GM12878 (cell line): Measurements from ENCODE around the gene CLIP1. TPM values are rescaled to one million over a fixed set of nuclear protein-coding genes. Genes with fewer than 3 reads are reported as not detected.

ENCODE experiments used
- ATAC-seq: fragments of 200-7000 bp; cut with Tn5 transposase; 3 replicates; pipeline ENCODE4 v1.9.1; 2020; ENCODE audit warnings: mild to moderate bottlenecking, moderate library complexity
- BruUV-seq: library from RNA; stranded (reverse); fragments of 400-500 nt; replicated peaks from 2 replicates; lab custom pipeline; 2021; lab: Mats Ljungman, UMichigan
- CTCF ChIA-PET: fragments of 300-600 bp; sonication (Branson Sonifier 250); formaldehyde crosslinking; extraction: SDS; loops from one replicate; lab custom pipeline; 2021; ENCODE audit warnings: inconsistent platforms; lab: Yijun Ruan, JAX
- POLR2A ChIA-PET: fragments of 350-600 bp; formaldehyde crosslinking; extraction: SDS; loops from one replicate; lab custom pipeline; 2021; ENCODE audit warnings: inconsistent platforms; lab: Charles Lee
- RAD21 ChIA-PET: fragments of 300-600 bp; sonication (Branson Sonifier 250); formaldehyde crosslinking; loops from one replicate; lab custom pipeline; 2023; ENCODE audit warnings: antibody characterized with exemption; ENCODE audit not compliant: unreplicated experiment; lab: Charles Lee
- SMC1A ChIA-PET: fragments of 300-600 bp; sonication (Branson Sonifier 250); formaldehyde crosslinking; loops from one replicate; lab custom pipeline; 2023; ENCODE audit not compliant: unreplicated experiment, uncharacterized antibody; lab: Charles Lee
- DNase-seq: peaks from one replicate; pipeline ENCODE4 v3.0.0-alpha.2; 2011; ENCODE audit warnings: low read depth, low spot score
- FAIRE-seq: peaks from 3 replicates; lab custom pipeline; 2011; peaks lifted over from hg19 to GRCh38; lab: Jason Lieb, UNC
- H2AFZ ChIP-seq: 2 replicates; pipeline ENCODE4 v1.6.0; 2011; ENCODE audit warnings: low read depth, low read length, control low read depth; ENCODE audit not compliant: control insufficient read depth
- H3K27ac ChIP-seq: 2 replicates; pipeline ENCODE4 v1.5.1; 2011; ENCODE audit warnings: control low read depth; ENCODE audit not compliant: control insufficient read depth, insufficient read depth
- H3K27me3 ChIP-seq, 2 experiments: replicated peaks in 1 of 2; 2 replicates each; pipeline versions ENCODE4 v1.6.0 to v1.6.1; 2011; ENCODE audit warnings: low read length in 1 of 2; ENCODE audit not compliant: control insufficient read depth in 2 of 2, insufficient read depth in 2 of 2
- H3K36me3 ChIP-seq, 2 experiments: 2 replicates each; pipeline ENCODE4 v1.5.1; 2011; ENCODE audit warnings: low read length in 1 of 2; ENCODE audit not compliant: control insufficient read depth in 2 of 2, insufficient read depth in 2 of 2
- H3K4me1 ChIP-seq: 2 replicates; pipeline ENCODE4 v1.6.1; 2011; ENCODE audit warnings: mild to moderate bottlenecking, low read length, moderate library complexity, mixed read lengths; ENCODE audit not compliant: control insufficient read depth, insufficient read depth
- H3K4me2 ChIP-seq: 2 replicates; pipeline ENCODE4 v1.6.0; 2011; ENCODE audit warnings: control low read depth; ENCODE audit not compliant: control insufficient read depth, insufficient read depth
- H3K4me3 ChIP-seq: fragments of 200-600 bp; sonication (generic); 2 replicates; pipeline ENCODE4 v1.5.1; 2016
- H3K79me2 ChIP-seq: 2 replicates; pipeline ENCODE4 v1.6.0; 2011; ENCODE audit warnings: low read length; ENCODE audit not compliant: control insufficient read depth, insufficient read depth
- H3K9ac ChIP-seq: 2 replicates; pipeline ENCODE4 v1.8.0; 2011; ENCODE audit warnings: low read length, control low read depth, mixed read lengths; ENCODE audit not compliant: control insufficient read depth, insufficient read depth
- H3K9me3 ChIP-seq: replicated peaks from 3 replicates; pipeline ENCODE4 v1.5.1; 2011; ENCODE audit warnings: mild to moderate bottlenecking, low read length; ENCODE audit not compliant: control insufficient read depth, insufficient read depth
- H4K20me1 ChIP-seq: 2 replicates; pipeline ENCODE4 v1.6.0; 2011; ENCODE audit not compliant: control insufficient read depth, insufficient read depth
- ATF2 ChIP-seq: IDR thresholded peaks from 2 replicates; pipeline ENCODE4 v1.6.1; 2012; ENCODE audit warnings: low read length, inconsistent platforms
- DPF2 ChIP-seq: fragments of 450-650 bp; IDR thresholded peaks from 2 replicates; pipeline ENCODE4 v1.6.1; 2017; ENCODE audit warnings: mild to moderate bottlenecking
- MLLT1 ChIP-seq: fragments of 450-650 bp; IDR thresholded peaks from 2 replicates; pipeline ENCODE4 v1.6.1; 2016; ENCODE audit warnings: mild to moderate bottlenecking
- PKNOX1 ChIP-seq: fragments of 450-650 bp; IDR thresholded peaks from 2 replicates; pipeline ENCODE4 v1.6.1; 2016; ENCODE audit warnings: mild to moderate bottlenecking
- RUNX3 ChIP-seq: IDR thresholded peaks from 2 replicates; pipeline ENCODE4 v1.6.1; 2012; ENCODE audit warnings: low read length, inconsistent platforms
- TCF3 ChIP-seq: IDR thresholded peaks from 2 replicates; pipeline ENCODE4 v1.6.1; 2012; ENCODE audit warnings: low read depth, mild to moderate bottlenecking, low read length, borderline replicate concordance; ENCODE audit not compliant: insufficient read depth
- USF2 ChIP-seq: IDR thresholded peaks from 2 replicates; pipeline ENCODE4 v1.6.1; 2011; ENCODE audit warnings: low read depth, low read length, improper control_type of control experiment, borderline replicate concordance
- WGBS: methylation state at CpG from one replicate; pipeline ENCODE4 v1.1.6; 2016; ENCODE audit warnings: low lambda C conversion rate; ENCODE audit not compliant: insufficient replicate concordance, insufficient coverage; ENCODE audit errors: missing lambda C conversion rate; 5-methylcytosine and 5-hydroxymethylcytosine counted together
- in situ Hi-C: fragments of 300-500 bp; cut with MboI; formaldehyde crosslinking; loops from 9 replicates; pipeline ENCODE4 v1.14.3; 2018; ENCODE audit warnings: mixed read lengths
- intact Hi-C: fragments of 100-400 bp; cut with micrococcal nuclease; formaldehyde crosslinking; loops from one replicate; pipeline ENCODE4 v1.14.2; 2022; ENCODE audit not compliant: unreplicated experiment
- polyA plus RNA-seq, 11 experiments: library from polyadenylated mRNA; depleted of rRNA in 4 of 11; unstranded in 6 of 11; stranded (reverse) in 5 of 11; fragments of >200 nt; fragmentation: Nextera tagmentation in 4 of 11; fragmentation: Illumina TruSeq in 1 of 11; extraction: Ambion mirVana in 4 of 11; extraction: Trizol in 1 of 11; gene quantifications; 1 replicate in 1 of 11; 2 replicates in 10 of 11; pipeline versions ENCODE4 v1.2.1 to v1.2.3, GENCODE V29; 2011 to 2016; ENCODE audit warnings: inconsistent platforms in 2 of 11, missing spikeins in 2 of 11, low read depth in 1 of 11
- total RNA-seq, 4 experiments: library from RNA; depleted of rRNA in 3 of 4; stranded (reverse); fragments of >200 nt in 3 of 4; fragmentation: Illumina TruSeq in 1 of 4; extraction: Trizol in 1 of 4; gene quantifications; 2 replicates each; pipeline versions ENCODE4 v1.2.1 to v1.2.3, GENCODE V29; 2013 to 2021

CLIP1 gene
- total and polyA plus RNA-seq, 10 of the 15 experiments (the other 5 are each of a cell fraction or from before 2014, with no cell fraction given) = 6.0 to 45.4 (median 25.2) TPM

GRCh38 chr12:122295877-122296276 lies 126.6 kb downstream of the CLIP1 start:
- H3K79me2 ChIP-seq = no peaks in the 10 kb centered on the region
- TF ChIP-seq PKNOX1 (no peak), MLLT1 (no peak), USF2 (no peak)
- H3K4me3 ChIP-seq = no peak overlapping the region
- ChIA-PET RAD21 (no interaction called here), POLR2A (no interaction called here), SMC1A (no interaction called here), CTCF (no interaction called here)
- H3K27me3 ChIP-seq = no peaks in the 10 kb centered on the region
- H3K27ac ChIP-seq = no peak overlapping the region
- no peaks in the 10 kb centered on the region for H3K9me3 ChIP-seq
- in situ Hi-C loops = no loop called here
- DNase-seq (no peak), FAIRE-seq (no peak), ATAC-seq (no peak)
- intact Hi-C loops = no loop called here
- no peak overlapping the region for H2AFZ ChIP-seq
- no peaks in the 10 kb centered on the region for H4K20me1 ChIP-seq
- BruUV-seq = no TSS peak
- H3K4me1 ChIP-seq = no peaks in the 10 kb centered on the region
- H3K36me3 ChIP-seq = peaks cover 0 to 3% of the 10 kb centered on the region in 2 experiments; a peak in 3 of 4 replicates
- no peak overlapping the region for H3K9ac ChIP-seq
- no peak overlapping the region for H3K4me2 ChIP-seq

GRCh38 chr12:122293081-122293480 lies 129.4 kb downstream of the CLIP1 start:
- intact Hi-C loops = no loop called here
- WGBS = 39% methylated on average over 3 of the region's 3 CpGs
- no peak overlapping the region for H3K9ac ChIP-seq

More at GRCh38 chr12:122293081-122293480, 129.4 kb downstream of the CLIP1 start:
- Histone ChIP-seq H3K4me2 (no peak overlapping the region), H3K27ac (no peak overlapping the region), H3K36me3 (peaks cover 0 to 3% of the 10 kb centered on the region in 2 experiments; a peak in 3 of 4 replicates), H2AFZ (no peak overlapping the region), H3K4me3 (no peak overlapping the region), H3K4me1 (peaks cover 3% of the 10 kb centered on the region), H3K27me3 (no peaks in the 10 kb centered on the region), H4K20me1 (no peaks in the 10 kb centered on the region), H3K79me2 (no peaks in the 10 kb centered on the region), H3K9me3 (no peaks in the 10 kb centered on the region)
- ChIA-PET RAD21 (no interaction called here), POLR2A (no interaction called here), SMC1A (no interaction called here), CTCF (no interaction called here)
- BruUV-seq = no TSS peak
- TF ChIP-seq ATF2 (0 out of 2 replicates have a peak, but pooled peaks have one; percentile 24), DPF2 (no peak), TCF3 (peak; percentile 65; the same call in 1 of the 2 replicates), RUNX3 (peak; percentile 69)
- FAIRE-seq (no peak), ATAC-seq (no peak), DNase-seq (peak; percentile 55)
- in situ Hi-C loops = no loop called here
